Measurements from ENCODE around the gene NCOA7. TPM values are rescaled to one million over a fixed set of nuclear protein-coding genes. Genes with fewer than 3 reads are reported as not detected.

The NCOA7 gene, protein sequence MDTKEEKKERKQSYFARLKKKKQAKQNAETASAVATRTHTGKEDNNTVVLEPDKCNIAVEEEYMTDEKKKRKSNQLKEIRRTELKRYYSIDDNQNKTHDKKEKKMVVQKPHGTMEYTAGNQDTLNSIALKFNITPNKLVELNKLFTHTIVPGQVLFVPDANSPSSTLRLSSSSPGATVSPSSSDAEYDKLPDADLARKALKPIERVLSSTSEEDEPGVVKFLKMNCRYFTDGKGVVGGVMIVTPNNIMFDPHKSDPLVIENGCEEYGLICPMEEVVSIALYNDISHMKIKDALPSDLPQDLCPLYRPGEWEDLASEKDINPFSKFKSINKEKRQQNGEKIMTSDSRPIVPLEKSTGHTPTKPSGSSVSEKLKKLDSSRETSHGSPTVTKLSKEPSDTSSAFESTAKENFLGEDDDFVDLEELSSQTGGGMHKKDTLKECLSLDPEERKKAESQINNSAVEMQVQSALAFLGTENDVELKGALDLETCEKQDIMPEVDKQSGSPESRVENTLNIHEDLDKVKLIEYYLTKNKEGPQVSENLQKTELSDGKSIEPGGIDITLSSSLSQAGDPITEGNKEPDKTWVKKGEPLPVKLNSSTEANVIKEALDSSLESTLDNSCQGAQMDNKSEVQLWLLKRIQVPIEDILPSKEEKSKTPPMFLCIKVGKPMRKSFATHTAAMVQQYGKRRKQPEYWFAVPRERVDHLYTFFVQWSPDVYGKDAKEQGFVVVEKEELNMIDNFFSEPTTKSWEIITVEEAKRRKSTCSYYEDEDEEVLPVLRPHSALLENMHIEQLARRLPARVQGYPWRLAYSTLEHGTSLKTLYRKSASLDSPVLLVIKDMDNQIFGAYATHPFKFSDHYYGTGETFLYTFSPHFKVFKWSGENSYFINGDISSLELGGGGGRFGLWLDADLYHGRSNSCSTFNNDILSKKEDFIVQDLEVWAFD
- total RNA-seq: 24.2 and 35.2 TPM in 2 replicates

DNA sequence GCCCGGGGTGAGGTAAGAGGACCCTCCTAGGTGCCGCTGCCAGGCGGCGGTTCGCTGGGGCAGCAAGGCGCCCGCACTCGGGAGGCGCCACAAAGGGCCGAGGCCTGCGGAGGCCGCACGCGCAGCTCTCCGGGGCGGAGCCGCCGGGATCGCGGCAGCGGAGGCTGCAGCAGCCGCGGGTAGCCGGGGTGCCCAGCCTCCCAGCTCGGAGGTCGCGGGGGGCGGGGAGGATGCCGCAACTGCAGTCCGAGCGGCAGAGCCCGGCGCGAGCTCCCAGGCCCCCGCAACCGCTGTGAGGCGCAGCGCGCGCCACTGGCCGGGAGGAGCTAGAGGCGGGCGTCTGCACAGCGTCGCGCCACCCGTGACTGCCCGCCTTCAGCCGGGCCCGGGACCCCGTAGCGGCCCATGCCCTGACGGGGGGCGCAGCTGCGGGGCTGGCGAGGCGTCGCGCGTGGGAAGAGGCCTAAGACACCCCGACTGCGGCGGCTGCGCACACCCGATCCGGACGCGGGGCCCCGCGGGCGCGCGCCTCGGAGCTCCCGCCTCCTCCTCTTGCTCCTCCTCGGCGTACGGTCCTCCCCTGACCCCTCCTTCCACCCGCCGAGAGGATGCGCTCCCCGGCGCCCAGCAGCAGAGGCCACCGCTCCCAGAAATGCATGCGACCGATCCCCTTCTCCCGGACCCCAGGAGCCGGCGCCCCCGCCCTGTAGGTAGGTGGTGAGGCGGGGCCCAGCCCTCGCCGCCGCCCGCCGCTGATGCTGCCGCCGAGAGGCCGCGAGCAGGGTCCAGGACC is at the start of gene NCOA7:
Gene NCOA7, plus strand, starts transcription at position 603 of the 793 bp plus-strand sequence. CDS start 24,395 bp downstream, outside the sequence.

DNA sequence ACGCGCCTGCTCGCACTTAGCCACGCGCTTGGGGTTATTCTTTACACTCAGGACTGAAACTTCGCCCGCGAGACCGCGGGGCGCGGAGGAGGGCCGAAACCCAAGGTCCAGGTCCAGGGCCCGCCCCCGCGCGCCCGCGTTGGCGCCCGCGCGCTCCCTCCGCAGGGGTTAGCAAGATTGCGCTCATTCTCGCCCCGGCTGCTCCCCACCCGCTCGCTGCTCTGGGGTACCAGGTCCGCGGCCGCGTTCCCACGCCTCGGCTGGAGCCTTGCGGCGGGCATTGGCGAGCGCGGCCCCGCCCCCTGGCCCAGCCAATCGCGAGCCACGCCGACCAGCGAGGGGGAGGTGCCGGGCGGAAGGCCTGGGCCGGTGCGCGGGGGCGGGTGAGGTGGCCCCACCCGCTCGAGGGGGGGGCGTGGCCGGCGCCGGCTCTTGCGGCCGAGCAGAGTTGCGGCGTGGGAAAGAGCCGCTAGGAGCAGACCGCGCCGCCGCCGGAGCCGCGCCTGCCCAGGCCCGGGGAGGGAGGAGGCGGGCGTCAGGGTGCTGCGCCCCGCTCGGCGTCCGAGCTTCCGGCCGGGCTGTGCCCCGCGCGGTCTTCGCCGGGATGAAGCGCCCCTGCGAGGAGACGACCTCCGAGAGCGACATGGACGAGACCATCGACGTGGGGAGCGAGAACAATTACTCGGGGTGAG is 41.4 kb upstream of the NCOA7 start, which contains the start of gene HEY2:
Gene HEY2, plus strand, starts transcription at position 460 of the 692 bp plus-strand sequence. Its CDS starts 145 bp downstream, at position 605.

DNA sequence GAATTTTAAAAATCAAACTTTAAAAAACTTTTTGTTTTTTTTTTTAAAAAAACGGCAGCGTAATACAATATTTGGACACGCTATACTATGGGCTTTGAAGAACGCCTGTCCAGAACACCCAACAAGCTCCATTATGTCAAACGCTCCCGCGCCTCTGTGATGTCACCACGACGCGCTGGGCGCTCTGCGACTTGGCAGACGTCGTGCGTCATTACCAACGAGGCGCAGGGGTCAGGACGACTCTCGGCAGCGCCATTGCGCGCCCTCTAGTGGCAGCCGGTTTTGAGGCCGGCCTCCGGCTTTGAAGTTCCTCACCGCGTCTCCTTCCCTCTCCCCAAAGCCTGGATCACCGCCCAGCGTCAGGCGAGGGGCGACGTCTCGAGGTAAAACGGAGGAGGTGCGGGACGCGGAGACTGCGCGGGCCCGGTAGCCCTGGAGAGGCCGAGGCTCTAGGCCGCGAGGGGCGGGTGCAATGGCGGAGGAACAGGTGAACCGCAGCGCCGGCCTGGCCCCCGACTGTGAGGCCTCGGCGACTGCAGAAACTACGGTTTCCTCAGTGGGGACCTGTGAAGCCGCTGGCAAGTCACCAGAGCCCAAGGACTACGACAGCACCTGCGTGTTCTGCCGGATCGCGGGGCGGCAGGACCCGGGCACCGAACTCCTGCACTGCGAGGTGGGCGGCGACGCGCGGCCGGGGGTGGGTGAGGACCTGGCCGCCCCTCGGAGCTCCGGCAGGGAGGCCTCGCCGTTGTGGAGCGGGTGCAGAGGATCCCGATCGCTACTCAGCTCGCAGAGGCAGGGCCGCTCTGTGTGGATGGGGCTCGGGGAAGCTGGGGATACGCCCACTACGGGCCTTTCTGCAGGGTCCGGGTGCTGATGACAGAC is 166.0 kb downstream of the NCOA7 start, which contains the start of gene HINT3:
Gene HINT3, plus strand, starts transcription at position 265 of the 885 bp plus-strand sequence. Its CDS starts 208 bp downstream, at position 473.

Small RNAs within 50 kb of the gene (small RNA-seq; reads per million reads assigned to genes)
- not detected for gene RNA5SP216

Other genes with a start within 250 kb of the NCOA7 start
- gene HEY2, start 41.3 kb upstream of the NCOA7 start, total RNA-seq: 0.33 and 0.67 TPM in 2 replicates
- gene HINT3, start 165.8 kb downstream of the NCOA7 start, total RNA-seq: 10.8 and 11.1 TPM in 2 replicates
- 14.7 and 15.1 TPM in 2 replicates for gene TRMT11, start 195.6 kb downstream of the NCOA7 start, total RNA-seq

Data from vein endothelial cell (primary cell).